ENCODE measurements around the gene FOXD4. TPM values are rescaled to one million over a fixed set of nuclear protein-coding genes. Genes with fewer than 3 reads are reported as not detected.

FOXD4 gene
- total RNA-seq, 2 donors from 2014 or later, result 0.99 TPM; not detected in 1

Other genes starting within 250 kb of the FOXD4 start
- gene WASHC1, start 89.0 kb downstream of the FOXD4 start, total RNA-seq, result 10 to 100 TPM in 1 of 2 donors, 1 to 10 TPM in 1; 6.2 to 15.5 TPM
- 10 to 100 TPM; 33.7 to 64.6 TPM for gene ZNG1A, start 60.6 kb upstream of the FOXD4 start, total RNA-seq
- 10 to 100 TPM in 1 of 2 donors, 1 to 10 TPM in 1; 5.9 to 10.9 TPM for gene DOCK8, start 96.4 kb upstream of the FOXD4 start, total RNA-seq

Measured in body of pancreas (tissue), 2 donors.